Aorta (tissue), 5 donors: ENCODE measurements around the gene NBEAL1. TPM values are rescaled to one million over a fixed set of nuclear protein-coding genes. Genes with fewer than 3 reads are reported as not detected.

ENCODE experiments used
- ATAC-seq: fragments of 200-7000 bp; cut with Tn5 transposase; one replicate; pipeline ENCODE4 v1.9.1; 2022; ENCODE audit warnings: moderate library complexity; ENCODE audit not compliant: low FRiP score
- DNase-seq, 2 donors: peaks; one replicate each; pipeline ENCODE4 v3.0.0-alpha.2; 2020
- H3K27ac ChIP-seq, 2 donors: one replicate each; pipeline ENCODE4 v1.5.1; 2013; ENCODE audit warnings: low read length in 2 of 2, mild to moderate bottlenecking in 2 of 2, moderate library complexity in 2 of 2, control low read depth in 1 of 2, inconsistent platforms in 1 of 2, low read depth in 1 of 2
- H3K27me3 ChIP-seq, 2 donors: one replicate each; pipeline ENCODE4 v1.6.1; 2013; ENCODE audit warnings: control low read depth in 1 of 2, low read length in 1 of 2, mild to moderate bottlenecking in 1 of 2, moderate library complexity in 1 of 2; ENCODE audit not compliant: insufficient read depth in 2 of 2, control insufficient read depth in 1 of 2
- H3K36me3 ChIP-seq, 2 donors: one replicate each; pipeline ENCODE4 v1.6.1; 2013; ENCODE audit warnings: control low read depth in 1 of 2, low read length in 1 of 2, mild to moderate bottlenecking in 1 of 2; ENCODE audit not compliant: insufficient read depth in 2 of 2, control insufficient read depth in 1 of 2
- H3K4me1 ChIP-seq, 2 donors: one replicate each; pipeline ENCODE4 v1.6.1; 2013; ENCODE audit warnings: low read length in 2 of 2, control low read depth in 1 of 2, mild to moderate bottlenecking in 1 of 2, moderate library complexity in 1 of 2; ENCODE audit not compliant: insufficient read depth in 2 of 2, control insufficient read depth in 1 of 2
- H3K4me3 ChIP-seq, 2 donors: one replicate each; pipeline ENCODE4 v1.5.1; 2013; ENCODE audit warnings: low read length in 2 of 2, control low read depth in 1 of 2, mild to moderate bottlenecking in 1 of 2
- H3K9me3 ChIP-seq: one replicate; pipeline ENCODE4 v1.6.1; 2013; ENCODE audit warnings: mild to moderate bottlenecking, low read length; ENCODE audit not compliant: control insufficient read depth
- WGBS, 2 donors: extraction: QIAGEN DNeasy Blood & Tissue Kit; methylation state at CpG; one replicate each; pipeline ENCODE4 v1.1.7; 2013; 5-methylcytosine and 5-hydroxymethylcytosine counted together
- intact Hi-C, 2 donors: fragments of 100-400 bp; cut with DNase I; formaldehyde crosslinking; loops; one replicate each; pipeline versions ENCODE4 v1.14.2 to v1.15.0; 2022
- polyA plus RNA-seq, 2 donors: library from polyadenylated mRNA; stranded (reverse); fragments of 200-250 nt; gene quantifications; one replicate each; pipeline ENCODE4 v1.2.3, GENCODE V29; 2013
- total RNA-seq, 2 donors: library from RNA; stranded (reverse); fragmentation: NEBNext Ultra II Directional; extraction: Animal tissue kit (Norgen Biotek cat#: 25700); gene quantifications; one replicate each; pipeline ENCODE4 v1.2.1, GENCODE V29; 2021
- donor health status: healthy with polysubstance abuse.
- donor health status: Bipolar disorder and iron deficiency.
- donor health status: DM: no; HTN: no; CAD: no.
- donor health status: DM: no; HTN: no; CAD: no.
- donor health status: DM: yes; HTN: yes; CAD: no.

Gene NBEAL1
- total and polyA plus RNA-seq, 4 donors = 15.0 to 178 (median 41.9) TPM

DNA sequence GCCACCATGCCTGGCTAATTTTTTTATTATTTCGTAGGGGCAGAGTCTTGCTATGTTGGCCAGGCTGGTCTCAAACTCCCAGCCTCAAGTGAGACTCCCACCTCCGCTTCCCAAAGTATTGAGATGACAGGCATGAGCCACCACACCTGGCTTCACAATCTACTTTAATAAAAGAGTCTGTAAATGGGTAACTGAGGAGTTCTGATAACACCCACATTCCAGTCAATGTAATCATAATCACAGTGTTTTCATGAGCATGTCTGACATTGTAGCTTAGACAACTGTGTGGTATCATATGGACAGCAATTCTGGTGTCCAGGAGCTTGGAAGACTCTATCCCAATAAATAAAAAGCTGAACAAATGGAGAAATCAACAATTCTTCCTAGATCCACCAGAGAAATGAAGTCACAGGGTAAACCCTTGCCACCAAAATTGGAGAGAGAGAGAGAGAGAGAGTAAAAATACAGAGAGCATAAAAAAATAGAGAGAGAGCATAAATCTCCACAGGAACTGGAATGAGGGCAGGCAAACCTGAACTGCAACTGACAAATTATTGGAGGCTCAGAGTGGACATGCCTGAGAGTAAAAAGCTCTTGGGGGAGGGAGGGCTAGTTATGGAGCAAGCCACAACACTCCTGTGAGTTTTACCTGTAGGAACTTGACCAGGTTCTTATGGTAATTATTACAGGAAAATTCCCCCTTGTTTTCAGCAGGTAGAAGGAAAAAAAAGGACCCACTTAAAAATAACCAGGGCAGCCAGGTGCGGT is 12.4 kb upstream of the NBEAL1 start:
- WGBS, 2 donors = 92 to 96% methylated on average over 3 of the region's 3 CpGs
- DNase-seq = no peak
- Histone ChIP-seq H3K27me3 (no peaks in the 10 kb centered on the region), H3K4me3 (no peak overlapping the region), H3K4me1 (no peaks in the 10 kb centered on the region), H3K36me3 (no peaks in the 10 kb centered on the region), H3K27ac (no peak overlapping the region), H3K9me3 (no peaks in the 10 kb centered on the region)
- no peak for ATAC-seq
- intact Hi-C loops = no loop called here

DNA sequence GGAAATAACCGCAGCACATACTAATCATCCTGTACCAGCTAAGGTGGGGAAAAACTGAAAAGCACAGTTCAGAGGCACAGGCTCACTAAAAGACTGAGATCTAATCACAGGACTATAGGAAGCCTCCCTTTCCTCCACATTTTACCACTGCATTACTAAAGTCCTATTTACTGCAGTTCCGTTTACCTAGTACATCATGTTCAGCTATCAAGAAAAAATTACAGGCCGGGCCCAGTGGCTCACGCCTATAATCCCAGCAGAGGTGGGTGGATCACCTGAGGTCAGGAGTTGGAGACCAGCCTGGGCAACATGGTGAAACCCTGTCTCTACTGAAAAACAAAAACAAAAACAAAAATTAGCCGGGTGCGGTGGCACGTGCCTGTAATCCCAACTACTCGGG is 11.0 kb upstream of the NBEAL1 start:
- Histone ChIP-seq H3K4me1 (no peaks in the 10 kb centered on the region), H3K27me3 (no peaks in the 10 kb centered on the region), H3K36me3 (no peaks in the 10 kb centered on the region), H3K9me3 (no peaks in the 10 kb centered on the region), H3K27ac (no peak overlapping the region), H3K4me3 (no peak overlapping the region)
- intact Hi-C loops = no loop called here
- DNase-seq (no peak), ATAC-seq (no peak)
- WGBS, 2 donors = 94 to 97% methylated on average over 8 of the region's 8 CpGs

GRCh38 chr2:203016716-203017115 is 2.0 kb downstream of the NBEAL1 start:
- Histone ChIP-seq H3K27ac (no peak overlapping the region), H3K4me1 (no peaks in the 10 kb centered on the region), H3K27me3 (no peaks in the 10 kb centered on the region), H3K36me3 (no peaks in the 10 kb centered on the region), H3K9me3 (no peaks in the 10 kb centered on the region), H3K4me3 (peak overlapping the region; percentile 82 to 96)
- ATAC-seq (no peak), DNase-seq (no peak)
- intact Hi-C loops = loop anchor here (5.0 to 10.0 kb wide), 2 partner anchors 36 to 102 kb away; partner anchors contain the start of genes CARF (in 1 of the 2) and WDR12 (in 1 of the 2)
- 5 to 7% methylated on average over 3 of the region's 3 CpGs for WGBS, 2 donors

DNA sequence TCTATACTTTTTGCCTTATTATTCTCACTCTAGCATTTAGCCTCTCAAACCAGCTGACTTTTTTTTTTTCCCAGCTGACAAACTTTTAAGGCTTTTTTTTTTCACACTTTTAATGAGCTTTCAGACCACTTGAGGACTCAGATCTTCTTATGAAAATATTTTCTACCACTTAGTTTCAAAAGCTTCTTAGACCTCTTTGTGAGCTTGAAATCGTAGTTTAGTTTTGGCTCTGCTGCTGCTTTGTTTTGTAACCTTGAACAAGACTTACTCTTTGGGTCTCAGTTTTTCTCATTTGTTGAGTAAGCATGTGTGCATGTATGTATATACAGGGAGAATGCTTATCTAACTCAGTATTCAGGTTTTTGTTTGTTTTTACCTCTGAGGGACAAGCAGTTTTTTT is 3.5 kb downstream of the NBEAL1 start:
- Histone ChIP-seq H3K27me3 (no peaks in the 10 kb centered on the region), H3K9me3 (no peaks in the 10 kb centered on the region), H3K4me3 (peak overlapping the region; percentile 75 to 90), H3K27ac (no peak overlapping the region), H3K36me3 (no peaks in the 10 kb centered on the region), H3K4me1 (no peaks in the 10 kb centered on the region)
- no peak for ATAC-seq
- 0 to 4% methylated on average over 1 of the region's 1 CpG for WGBS, 2 donors
- no peak for DNase-seq
- intact Hi-C loops = loop anchor here (5.0 to 10.0 kb wide), 2 partner anchors 34 to 103 kb away; partner anchors contain the start of genes CARF (in 1 of the 2) and WDR12 (in 1 of the 2)

DNA sequence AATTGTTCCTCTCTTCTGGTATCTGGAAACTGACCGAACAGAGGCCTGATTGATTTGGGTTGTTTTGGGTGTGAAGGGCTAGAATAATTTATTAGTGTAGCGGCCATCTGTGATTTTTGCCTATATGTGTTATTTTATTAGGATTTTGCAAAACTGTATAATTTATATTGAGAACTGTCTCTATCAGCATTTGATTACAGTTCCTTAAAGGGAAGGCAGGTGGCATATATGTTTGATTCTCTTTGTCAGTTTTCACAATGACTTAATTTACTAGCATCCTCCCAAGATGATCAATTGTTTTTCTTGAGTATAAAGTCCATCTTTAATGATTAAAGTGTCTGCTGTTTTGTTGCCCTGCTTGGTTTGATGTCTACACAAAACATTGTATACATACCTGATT is 4.5 kb downstream of the NBEAL1 start:
- Histone ChIP-seq H3K36me3 (no peaks in the 10 kb centered on the region), H3K27ac (peak overlapping the region; percentile 33 to 57), H3K4me3 (peak overlapping the region; percentile 80 to 92), H3K9me3 (no peaks in the 10 kb centered on the region), H3K4me1 (no peaks in the 10 kb centered on the region), H3K27me3 (no peaks in the 10 kb centered on the region)
- WGBS, 2 donors = 28 to 31% methylated on average over 2 of the region's 2 CpGs
- intact Hi-C loops = loop anchor here (5.0 to 10.0 kb wide), 2 partner anchors 33 to 104 kb away; partner anchors contain the start of genes CARF (in 1 of the 2) and WDR12 (in 1 of the 2)
- ATAC-seq = no peak
- no peak for DNase-seq

DNA sequence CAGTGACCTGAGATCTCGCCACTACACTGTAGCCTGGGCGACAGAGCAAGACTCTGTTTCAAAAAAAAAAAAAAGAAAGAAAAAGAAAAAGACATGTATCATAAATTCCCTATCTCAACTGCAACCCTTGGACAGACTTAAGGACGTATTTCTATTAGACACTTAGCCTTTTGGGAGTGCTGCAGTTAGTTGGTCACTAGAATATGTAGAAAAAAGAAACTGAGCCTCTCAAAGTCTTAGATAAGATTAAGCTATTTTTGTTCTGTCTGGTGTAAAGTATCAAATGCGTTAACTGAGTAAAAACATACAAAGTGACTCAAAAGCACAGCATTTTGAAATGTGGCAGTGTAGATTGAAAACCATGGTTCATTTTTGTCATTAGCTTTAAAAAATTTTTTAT is 7.3 kb downstream of the NBEAL1 start:
- peak; percentile 40 for ATAC-seq

GRCh38 chr2:203022751-203023150 is 8.1 kb downstream of the NBEAL1 start:
- ATAC-seq = peak; percentile 69
- peaks cover 2 to 4% of the 10 kb centered on the region in 2 donors for H3K4me1 ChIP-seq
- WGBS, 2 donors = 18 to 19% methylated on average over 1 of the region's 1 CpG

More for the DNA sequence above, 7.3 kb downstream of the NBEAL1 start:
- no peak overlapping the region for H3K4me3 ChIP-seq
- no peaks in the 10 kb centered on the region for H3K9me3 ChIP-seq
- intact Hi-C loops = loop anchor here in 1 of 2 donors (2.0 kb wide), 1 partner anchor 15 kb away; no protein-coding TSS in a partner anchor
- no peaks in the 10 kb centered on the region for H3K36me3 ChIP-seq
- no peak for DNase-seq
- WGBS, 2 donors = 3 to 6% methylated on average over 4 of the region's 4 CpGs
- H3K27me3 ChIP-seq = no peaks in the 10 kb centered on the region
- H3K4me1 ChIP-seq = peaks cover 2 to 4% of the 10 kb centered on the region in 2 donors
- peak overlapping the region; percentile 38 to 57 for H3K27ac ChIP-seq

GRCh38 chr2:203025592-203025991 is 10.9 kb downstream of the NBEAL1 start:
- Histone ChIP-seq H3K4me3 (no peak overlapping the region), H3K4me1 (peaks cover 2 to 4% of the 10 kb centered on the region in 2 donors), H3K27ac (no peak overlapping the region), H3K36me3 (no peaks in the 10 kb centered on the region), H3K9me3 (no peaks in the 10 kb centered on the region), H3K27me3 (no peaks in the 10 kb centered on the region)
- intact Hi-C loops = no loop called here
- no peak for DNase-seq
- no peak for ATAC-seq

More at GRCh38 chr2:203022751-203023150, 8.1 kb downstream of the NBEAL1 start:
- no peaks in the 10 kb centered on the region for H3K9me3 ChIP-seq
- DNase-seq = no peak
- intact Hi-C loops = no loop called here
- H3K27me3 ChIP-seq = no peaks in the 10 kb centered on the region
- no peak overlapping the region for H3K27ac ChIP-seq
- H3K36me3 ChIP-seq = no peaks in the 10 kb centered on the region
- no peak overlapping the region for H3K4me3 ChIP-seq

DNA sequence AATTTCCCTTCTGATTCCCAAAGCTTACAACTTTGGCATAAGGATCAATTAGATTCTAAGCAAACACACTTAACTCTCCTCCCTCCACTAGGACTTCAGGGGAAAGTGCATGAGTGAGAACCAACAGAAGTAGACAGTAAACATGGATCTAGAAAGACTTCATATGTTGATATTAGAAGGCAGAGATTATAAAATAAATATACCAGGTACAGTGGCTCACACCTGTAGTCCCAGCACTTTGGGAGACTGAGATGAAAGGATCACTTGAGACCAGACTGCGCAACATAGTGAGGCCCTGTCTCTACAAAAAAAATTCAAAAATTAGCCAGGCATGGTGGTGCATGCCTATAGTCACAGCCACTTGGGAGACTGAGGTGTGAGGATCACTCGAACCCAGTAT is 15.9 kb downstream of the NBEAL1 start:
- ATAC-seq (no peak), DNase-seq (no peak)
- Histone ChIP-seq H3K9me3 (no peaks in the 10 kb centered on the region), H3K36me3 (peaks cover 0 to 2% of the 10 kb centered on the region in 2 donors), H3K4me1 (peaks cover 1 to 7% of the 10 kb centered on the region in 2 donors), H3K4me3 (no peak overlapping the region), H3K27ac (no peak overlapping the region), H3K27me3 (no peaks in the 10 kb centered on the region)
- intact Hi-C loops = no loop called here
- 94 to 95% methylated on average over 2 of the region's 2 CpGs for WGBS, 2 donors
